A549 (cell line): ENCODE measurements around the gene CRYGN. TPM values are rescaled to one million over a fixed set of nuclear protein-coding genes. Genes with fewer than 3 reads are reported as not detected.
A peak's percentile ranks its signal among the peaks of the same experiment; 100 is the strongest.

Source experiments
- ATAC-seq, 2 experiments: fragments of 200-7000 bp in 1 of 2; fragments of >200 bp in 1 of 2; cut with Nextera tagmentation in 1 of 2; cut with Tn5 transposase in 1 of 2; 3 replicates each; pipeline versions ENCODE4 v1.8.0 to v1.9.1; 2018 to 2020; ENCODE audit warnings: mild to moderate bottlenecking in 1 of 2, moderate library complexity in 1 of 2
- CTCF ChIA-PET: fragments of 300-600 bp; sonication (Branson Sonifier 250); formaldehyde crosslinking; extraction: SDS; loops from one replicate; lab custom pipeline; 2021; ENCODE audit warnings: antibody characterized with exemption, inconsistent platforms; lab: Yijun Ruan, JAX
- POLR2A ChIA-PET: fragments of 350-600 bp; formaldehyde crosslinking; extraction: SDS; loops from one replicate; lab custom pipeline; 2021; ENCODE audit warnings: antibody characterized with exemption, inconsistent platforms; lab: Yijun Ruan, JAX
- DNase-seq, 2 experiments: peaks; one replicate each; pipeline versions ENCODE4 v3.0.0 to v3.0.0-alpha.2; 2011 to 2016; ENCODE audit warnings: low read depth in 1 of 2, low spot score in 1 of 2
- FAIRE-seq: peaks from 2 replicates; lab custom pipeline; 2011; peaks lifted over from hg19 to GRCh38; lab: Jason Lieb, UNC
- H3K27ac ChIP-seq, 2 experiments: fragments of >200 bp; sonication (Bioruptor Twin); formaldehyde crosslinking; 3 replicates each; pipeline ENCODE4 v1.5.1; 2016 to 2017
- H3K4me1 ChIP-seq: fragments of >200 bp; sonication (Bioruptor Twin); formaldehyde crosslinking; 3 replicates; pipeline ENCODE4 v1.6.1; 2016
- H3K4me2 ChIP-seq: fragments of >200 bp; sonication (Bioruptor Twin); formaldehyde crosslinking; 3 replicates; pipeline ENCODE4 v1.6.1; 2016
- H3K4me3 ChIP-seq: fragments of >200 bp; sonication (Bioruptor Twin); formaldehyde crosslinking; 3 replicates; pipeline ENCODE4 v1.5.1; 2016
- H3K9me3 ChIP-seq: fragments of >200 bp; sonication (Bioruptor Twin); formaldehyde crosslinking; 3 replicates; pipeline ENCODE4 v1.6.1; 2016
- BHLHE40 ChIP-seq: IDR thresholded peaks from 2 replicates; pipeline ENCODE4 v1.6.1; 2012; ENCODE audit warnings: low read depth, low read length, inconsistent platforms
- CHD4 ChIP-seq: fragments of 200-600 bp; sonication (generic); IDR thresholded peaks from 2 replicates; pipeline ENCODE4 v1.6.1; 2016; ENCODE audit warnings: antibody characterized with exemption, mild to moderate bottlenecking, borderline replicate concordance
- EHMT2 ChIP-seq: fragments of 200-600 bp; sonication (generic); IDR thresholded peaks from 2 replicates; pipeline ENCODE4 v1.6.1; 2016; ENCODE audit warnings: antibody characterized with exemption, low read depth, mild to moderate bottlenecking, moderate library complexity
- ELK1 ChIP-seq: fragments of 150-350 bp; IDR thresholded peaks from 2 replicates; pipeline ENCODE4 v1.6.1; 2014; ENCODE audit warnings: low read depth, mild to moderate bottlenecking, low read length
- FOSL2 ChIP-seq, 2 experiments: fragments of 450-650 bp in 1 of 2; fragments of >200 bp in 1 of 2; sonication (Bioruptor Twin) in 1 of 2; formaldehyde crosslinking; IDR thresholded peaks; 2 replicates each; pipeline versions ENCODE4 v1.5.0 to v1.6.1; 2016 to 2020; ENCODE audit warnings: mild to moderate bottlenecking in 1 of 2, moderate library complexity in 1 of 2
- HMGXB4 ChIP-seq: fragments of 250-450 bp; sonication (Bioruptor Pico); IDR thresholded peaks from 2 replicates; pipeline ENCODE4 v1.5.0; 2021; ENCODE audit warnings: mild to moderate bottlenecking, moderate library complexity, borderline replicate concordance
- HOXA7 ChIP-seq: fragments of 250-450 bp; sonication (Bioruptor Pico); IDR thresholded peaks from 2 replicates; pipeline ENCODE4 v1.5.0; 2020; ENCODE audit warnings: mild to moderate bottlenecking, moderate library complexity
- HOXB13 ChIP-seq: fragments of 250-450 bp; sonication (Bioruptor Pico); IDR thresholded peaks from 2 replicates; pipeline ENCODE4 v1.5.0; 2020; ENCODE audit warnings: low read depth, mild to moderate bottlenecking, moderate library complexity
- JUN ChIP-seq, 2 experiments: fragments of >200 bp; sonication (Bioruptor Twin); formaldehyde crosslinking; IDR thresholded peaks; 2 replicates in 1 of 2; 3 replicates in 1 of 2; pipeline ENCODE4 v1.6.1; 2016 to 2017
- KDM5A ChIP-seq: fragments of 200-600 bp; sonication (generic); IDR thresholded peaks from 2 replicates; pipeline ENCODE4 v1.6.1; 2016; ENCODE audit warnings: antibody characterized with exemption, mild to moderate bottlenecking
- MAFK ChIP-seq: fragments of 450-650 bp; IDR thresholded peaks from 2 replicates; pipeline ENCODE4 v1.6.1; 2014; ENCODE audit not compliant: partially characterized antibody
- NFE2L2 ChIP-seq: fragments of 150-350 bp; conservative IDR thresholded peaks from 2 replicates; pipeline ENCODE4 v1.6.1; 2014; ENCODE audit warnings: low read length
- PHF8 ChIP-seq: fragments of 200-600 bp; sonication (generic); IDR thresholded peaks from 2 replicates; pipeline ENCODE4 v1.6.1; 2016; ENCODE audit warnings: low read depth, mild to moderate bottlenecking, antibody characterized with exemption, moderate library complexity, borderline replicate concordance
- POLR2A ChIP-seq: IDR thresholded peaks from 2 replicates; pipeline ENCODE4 v1.6.1; 2012; ENCODE audit warnings: mild to moderate bottlenecking, low read length
- RAD21 ChIP-seq, 2 experiments: fragments of >200 bp in 1 of 2; sonication (Bioruptor Twin) in 1 of 2; formaldehyde crosslinking in 1 of 2; IDR thresholded peaks in 1 of 2; conservative IDR thresholded peaks in 1 of 2; 2 replicates in 1 of 2; 3 replicates in 1 of 2; pipeline ENCODE4 v1.6.1; 2012 to 2018; ENCODE audit warnings: inconsistent platforms in 1 of 2
- RCOR1 ChIP-seq: fragments of 150-350 bp; IDR thresholded peaks from 2 replicates; pipeline ENCODE4 v1.6.1; 2014; ENCODE audit warnings: antibody characterized with exemption, low read length, low read depth
- RNF2 ChIP-seq: fragments of 200-600 bp; sonication (generic); IDR thresholded peaks from 2 replicates; pipeline ENCODE4 v1.6.1; 2016; ENCODE audit warnings: low read depth, mild to moderate bottlenecking, antibody characterized with exemption, moderate library complexity, borderline replicate concordance
- SMC3 ChIP-seq: fragments of >200 bp; sonication (Bioruptor Twin); formaldehyde crosslinking; IDR thresholded peaks from 3 replicates; pipeline ENCODE4 v1.6.1; 2018; ENCODE audit warnings: inconsistent platforms
- ZC3H11A ChIP-seq: fragments of 450-650 bp; IDR thresholded peaks from 2 replicates; pipeline ENCODE4 v1.6.1; 2014; ENCODE audit warnings: antibody characterized with exemption, mild to moderate bottlenecking
- WGBS: methylation state at CpG from one replicate; pipeline ENCODE4 v1.1.6; 2017; ENCODE audit errors: missing lambda C conversion rate; 5-methylcytosine and 5-hydroxymethylcytosine counted together
- polyA plus RNA-seq, 4 experiments: library from polyadenylated mRNA; depleted of rRNA in 3 of 4; stranded (reverse); fragments of >200 nt; fragmentation: RNase III in 1 of 4; extraction: RNeasy Plus Mini Kit Qiagen cat#74134 plus additional on column Dnase treatment in 1 of 4; gene quantifications; 2 replicates in 3 of 4; 3 replicates in 1 of 4; pipeline ENCODE4 v1.2.3, GENCODE V29; 2011 to 2017
- TF ChIP-seq, protein P1 (sequence below): IDR thresholded peaks from 2 replicates; pipeline ENCODE4 v1.6.1; 2012
- TF ChIP-seq, protein P2 (sequence below): fragments of >200 bp; sonication (Bioruptor Twin); formaldehyde crosslinking; IDR thresholded peaks from 3 replicates; pipeline ENCODE4 v1.6.1; 2016
- TF ChIP-seq, protein P3 (sequence below): fragments of >200 bp; sonication (Bioruptor Twin); formaldehyde crosslinking; IDR thresholded peaks from 2 replicates; pipeline ENCODE4 v1.6.1; 2016

The CRYGN gene
- polyA plus RNA-seq, 2 of the 4 experiments (the other 2 are of a cell fraction), result not detected

GRCh38 chr7:151442776-151443496, 3.0 kb upstream of the CRYGN start:
- FAIRE-seq (no peak), DNase-seq (no peak), ATAC-seq (no peak)
- Histone ChIP-seq H3K4me1 (peaks cover 13% of the 10 kb centered on the region; the same call in 2 of the 3 replicates), H3K4me2 (no peak overlapping the region), H3K4me3 (no peak overlapping the region), H3K27ac (0 out of 6 replicates have a peak overlapping the region, but pooled peaks of 1 of the 2 experiments have one; percentile 3), H3K9me3 (no peaks in the 10 kb centered on the region)
- CTCF ChIA-PET, result interaction anchor here (0.8 to 16.5 kb wide), 5 partner anchors 15 to 137 kb away, joined by 3 to 438 read pairs (median 3); no protein-coding TSS in a partner anchor
- 86% methylated on average over 10 of the region's 10 CpGs for WGBS
- TF ChIP-seq, protein P1, sequence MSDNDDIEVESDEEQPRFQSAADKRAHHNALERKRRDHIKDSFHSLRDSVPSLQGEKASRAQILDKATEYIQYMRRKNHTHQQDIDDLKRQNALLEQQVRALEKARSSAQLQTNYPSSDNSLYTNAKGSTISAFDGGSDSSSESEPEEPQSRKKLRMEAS, result no peak
- TF ChIP-seq JUN (IDR thresholded peaks at IDR 0.05), result no peak
- POLR2A ChIA-PET, result interaction anchor here (1.0 kb wide), 1 partner anchor 17 kb away, joined by 3 read pairs; no protein-coding TSS in a partner anchor

DNA sequence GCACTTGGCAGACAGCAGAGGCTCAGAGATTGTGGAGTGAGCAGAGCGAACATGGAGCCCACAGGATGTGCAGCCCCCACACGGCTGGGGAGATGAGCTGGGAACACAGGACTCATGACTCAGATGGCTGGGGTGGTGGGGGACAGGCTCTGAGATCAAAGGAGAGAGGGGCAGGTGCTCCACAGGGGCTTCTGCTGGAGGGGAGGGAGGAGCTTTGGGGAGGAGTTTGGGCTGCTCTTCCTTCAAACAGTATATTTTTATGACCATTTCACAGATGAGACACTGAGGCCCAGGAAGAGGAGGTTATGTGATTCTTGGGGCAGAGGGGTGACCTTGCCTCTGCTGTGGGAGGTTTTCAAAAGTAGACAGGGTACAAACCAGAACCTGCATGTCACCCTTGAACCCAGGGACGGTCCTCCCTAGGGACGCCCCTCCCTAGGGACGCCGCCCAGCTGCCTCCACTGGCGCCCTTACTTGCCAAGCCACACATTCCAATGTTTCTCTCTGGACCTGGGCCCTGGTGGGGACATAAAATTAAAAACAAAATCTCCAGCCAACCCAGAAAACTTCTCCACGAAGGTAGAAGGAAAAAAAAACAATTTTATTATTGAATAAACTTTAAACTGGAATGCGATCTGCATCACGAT, 981 bp upstream of the CRYGN start:
- Histone ChIP-seq H3K4me3 (no peak overlapping the region), H3K27ac (peak overlapping the region in 1 of 2 experiments; percentile 58; a peak in 3 of 6 replicates), H3K9me3 (no peaks in the 10 kb centered on the region), H3K4me1 (peaks cover 8% of the 10 kb centered on the region; the same call in 1 of the 3 replicates), H3K4me2 (no peak overlapping the region)
- 77% methylated on average over 10 of the region's 10 CpGs for WGBS
- no peak for DNase-seq
- no peak for ATAC-seq
- no peak for TF ChIP-seq ELK1
- TF ChIP-seq BHLHE40, result no peak
- TF ChIP-seq PHF8, result no peak
- TF ChIP-seq KDM5A, result no peak
- TF ChIP-seq RCOR1, result no peak
- no peak for TF ChIP-seq POLR2A
- TF ChIP-seq RNF2, result no peak
- TF ChIP-seq, protein P2, sequence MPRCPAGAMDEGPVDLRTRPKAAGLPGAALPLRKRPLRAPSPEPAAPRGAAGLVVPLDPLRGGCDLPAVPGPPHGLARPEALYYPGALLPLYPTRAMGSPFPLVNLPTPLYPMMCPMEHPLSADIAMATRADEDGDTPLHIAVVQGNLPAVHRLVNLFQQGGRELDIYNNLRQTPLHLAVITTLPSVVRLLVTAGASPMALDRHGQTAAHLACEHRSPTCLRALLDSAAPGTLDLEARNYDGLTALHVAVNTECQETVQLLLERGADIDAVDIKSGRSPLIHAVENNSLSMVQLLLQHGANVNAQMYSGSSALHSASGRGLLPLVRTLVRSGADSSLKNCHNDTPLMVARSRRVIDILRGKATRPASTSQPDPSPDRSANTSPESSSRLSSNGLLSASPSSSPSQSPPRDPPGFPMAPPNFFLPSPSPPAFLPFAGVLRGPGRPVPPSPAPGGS, result no peak
- no peak for TF ChIP-seq ZC3H11A
- TF ChIP-seq NFE2L2, result no peak
- TF ChIP-seq HMGXB4, result no peak
- TF ChIP-seq HOXA7 (CRISPR knock-in tag), result no peak
- TF ChIP-seq, protein P3, sequence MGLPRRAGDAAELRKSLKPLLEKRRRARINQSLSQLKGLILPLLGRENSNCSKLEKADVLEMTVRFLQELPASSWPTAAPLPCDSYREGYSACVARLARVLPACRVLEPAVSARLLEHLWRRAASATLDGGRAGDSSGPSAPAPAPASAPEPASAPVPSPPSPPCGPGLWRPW, result no peak
- no peak for TF ChIP-seq SMC3
- TF ChIP-seq RAD21 (conservative IDR thresholded peaks at IDR 0.05 in 1 of 2, IDR thresholded peaks at IDR 0.05 in 1 of 2), result no peak
- TF ChIP-seq EHMT2, result no peak
- no peak for TF ChIP-seq HOXB13 (CRISPR knock-in tag)
- TF ChIP-seq FOSL2 (IDR thresholded peaks at IDR 0.05), result no peak
- no peak for TF ChIP-seq FOSL2 (CRISPR knock-in tag; IDR thresholded peaks at IDR 0.05)
- no peak for TF ChIP-seq CHD4
- no peak for TF ChIP-seq MAFK
- FAIRE-seq, result no peak
- POLR2A ChIA-PET, result no interaction called here
- CTCF ChIA-PET, result interaction anchor here (0.8 to 16.5 kb wide), 6 partner anchors 8 to 318 kb away, joined by 3 to 438 read pairs (median 4); no protein-coding TSS in a partner anchor
